HepG2 (cell line): ENCODE measurements around the gene RYR2. TPM values are rescaled to one million over a fixed set of nuclear protein-coding genes. Genes with fewer than 3 reads are reported as not detected.

ENCODE experiments used
- ATAC-seq: fragments of 200-7000 bp; cut with Tn5 transposase; 3 replicates; pipeline ENCODE4 v1.9.1; 2020; ENCODE audit warnings: mild to moderate bottlenecking, moderate library complexity
- BruUV-seq: library from RNA; stranded (reverse); fragments of 400-500 nt; replicated peaks from 2 replicates; lab custom pipeline; 2021; lab: Mats Ljungman, UMichigan
- CTCF ChIA-PET: fragments of 300-600 bp; formaldehyde crosslinking; extraction: SDS; loops from one replicate; lab custom pipeline; 2021; ENCODE audit warnings: low total read pairs, inconsistent platforms, low intra/inter-chr PET ratio; lab: Yijun Ruan, JAX
- POLR2A ChIA-PET: fragments of 350-600 bp; sonication (Branson Sonifier 250); formaldehyde crosslinking; loops from one replicate; lab custom pipeline; 2020; ENCODE audit warnings: antibody characterized with exemption, inconsistent platforms; lab: Yijun Ruan, JAX
- DNase-seq: peaks from one replicate; pipeline ENCODE4 v3.0.0-alpha.2; 2015; ENCODE audit warnings: low spot score
- FAIRE-seq: peaks from 3 replicates; lab custom pipeline; 2011; peaks lifted over from hg19 to GRCh38; lab: Jason Lieb, UNC
- H2AFZ ChIP-seq: one replicate; pipeline ENCODE4 v1.6.1; 2011; ENCODE audit warnings: low read length, inconsistent platforms
- H3K27ac ChIP-seq: fragments of 300-600 bp; 3 replicates; pipeline ENCODE4 v1.8.0; 2011; ENCODE audit warnings: mixed run types, mild to moderate bottlenecking, mixed read lengths, low read length, inconsistent platforms; ENCODE audit not compliant: insufficient read depth; ENCODE audit errors: extremely low read length
- H3K27me3 ChIP-seq, 2 experiments: fragments of 200-600 bp in 1 of 2; 2 replicates in 1 of 2; 3 replicates in 1 of 2; pipeline versions ENCODE4 v1.6.0 to v1.8.0; 2011; ENCODE audit warnings: low read length in 2 of 2, mild to moderate bottlenecking in 2 of 2, moderate library complexity in 2 of 2, inconsistent platforms in 1 of 2; ENCODE audit not compliant: insufficient read depth in 2 of 2, control insufficient read depth in 1 of 2
- H3K36me3 ChIP-seq, 2 experiments: fragments of 200-600 bp in 1 of 2; replicated peaks in 1 of 2; 2 replicates in 1 of 2; 3 replicates in 1 of 2; pipeline versions ENCODE4 v1.5.1 to v1.8.0; 2011; ENCODE audit warnings: low read length in 2 of 2, inconsistent platforms in 1 of 2; ENCODE audit not compliant: insufficient read depth in 2 of 2, control insufficient read depth in 1 of 2
- H3K4me1 ChIP-seq: 2 replicates; pipeline ENCODE4 v1.5.1; 2012; ENCODE audit warnings: low read length, inconsistent platforms; ENCODE audit not compliant: insufficient read depth
- H3K4me2 ChIP-seq: 2 replicates; pipeline ENCODE4 v1.6.0; 2011; ENCODE audit warnings: low read depth, low read length, inconsistent platforms
- H3K4me3 ChIP-seq, 3 experiments: fragments of 200-600 bp in 1 of 3; sonication (generic), shearing (Covaris generic) in 1 of 3; replicated peaks in 1 of 3; 2 replicates each; pipeline ENCODE4 v1.5.1; 2011 to 2016; ENCODE audit warnings: low read length in 3 of 3, inconsistent platforms in 2 of 3, low read depth in 2 of 3, mild to moderate bottlenecking in 2 of 3, control low read depth in 1 of 3, mixed read lengths in 1 of 3; ENCODE audit not compliant: insufficient read depth in 1 of 3
- H3K79me2 ChIP-seq: one replicate; pipeline ENCODE4 v1.6.1; 2011; ENCODE audit warnings: low read length, inconsistent platforms; ENCODE audit not compliant: insufficient read depth
- H3K9ac ChIP-seq: 2 replicates; pipeline ENCODE4 v1.6.0; 2011; ENCODE audit warnings: mild to moderate bottlenecking, low read depth, low read length, inconsistent platforms; ENCODE audit not compliant: insufficient read depth
- H3K9me3 ChIP-seq: 2 replicates; pipeline ENCODE4 v1.5.1; 2012; ENCODE audit warnings: mild to moderate bottlenecking, low read length
- H4K20me1 ChIP-seq: 2 replicates; pipeline ENCODE4 v1.6.0; 2011; ENCODE audit warnings: inconsistent platforms, mild to moderate bottlenecking, low read length, moderate library complexity; ENCODE audit not compliant: insufficient read depth
- ARID2 ChIP-seq: sonication (generic); formaldehyde crosslinking; IDR thresholded peaks from 2 replicates; pipeline ENCODE4 v1.8.1; 2022; ENCODE audit warnings: mild to moderate bottlenecking, missing genetic modification reagents, borderline replicate concordance
- GPBP1L1 ChIP-seq: sonication (generic); formaldehyde crosslinking; IDR thresholded peaks from 2 replicates; pipeline ENCODE4 v1.5.0; 2020; ENCODE audit warnings: mild to moderate bottlenecking, missing genetic modification reagents
- HOMEZ ChIP-seq: IDR thresholded peaks from 2 replicates; pipeline ENCODE4 v1.6.1; 2016; ENCODE audit warnings: low read depth
- HOXA3 ChIP-seq: sonication (generic); formaldehyde crosslinking; IDR thresholded peaks from 2 replicates; pipeline ENCODE4 v1.5.0; 2020; ENCODE audit warnings: missing genetic modification reagents
- HOXA9 ChIP-seq: sonication (generic); formaldehyde crosslinking; IDR thresholded peaks from 2 replicates; pipeline ENCODE4 v1.8.1; 2022; ENCODE audit warnings: missing genetic modification reagents, mild to moderate bottlenecking, moderate library complexity, borderline replicate concordance
- LRRFIP1 ChIP-seq: sonication (generic); formaldehyde crosslinking; conservative IDR thresholded peaks from 2 replicates; pipeline ENCODE4 v1.4.0; 2020; ENCODE audit warnings: missing genetic modification reagents
- POLR2G ChIP-seq: fragments of 200-400 bp; formaldehyde crosslinking; IDR thresholded peaks from 2 replicates; pipeline ENCODE4 v1.6.1; 2018; ENCODE audit warnings: mild to moderate bottlenecking, low read depth, low read length, moderate library complexity
- SATB2 ChIP-seq: sonication (generic); formaldehyde crosslinking; IDR thresholded peaks from 2 replicates; pipeline ENCODE4 v1.5.0; 2020; ENCODE audit warnings: missing genetic modification reagents
- ZFP36L1 ChIP-seq: sonication (generic); formaldehyde crosslinking; IDR thresholded peaks from 2 replicates; pipeline ENCODE4 v1.8.0; 2022; ENCODE audit warnings: mild to moderate bottlenecking, missing genetic modification reagents, moderate library complexity
- ZFYVE20 ChIP-seq: sonication (generic); formaldehyde crosslinking; IDR thresholded peaks from 2 replicates; pipeline ENCODE4 v1.8.0; 2023; ENCODE audit warnings: low read depth, mild to moderate bottlenecking, moderate library complexity, missing genetic modification reagents, borderline replicate concordance
- ZNF329 ChIP-seq: sonication (generic); formaldehyde crosslinking; IDR thresholded peaks from 2 replicates; pipeline ENCODE4 v1.9.0; 2021; ENCODE audit warnings: low read depth, mild to moderate bottlenecking, missing genetic modification reagents
- ZNF607 ChIP-seq: sonication (generic); formaldehyde crosslinking; IDR thresholded peaks from 2 replicates; pipeline ENCODE4 v1.5.1; 2020; ENCODE audit warnings: missing genetic modification reagents, mild to moderate bottlenecking, borderline replicate concordance
- ZNF768 ChIP-seq: sonication (generic); formaldehyde crosslinking; IDR thresholded peaks from 2 replicates; pipeline ENCODE4 v1.4.0; 2020; ENCODE audit warnings: missing genetic modification reagents
- ZXDC ChIP-seq: sonication (generic); formaldehyde crosslinking; IDR thresholded peaks from 2 replicates; pipeline ENCODE4 v1.5.0; 2020; ENCODE audit warnings: mild to moderate bottlenecking, missing genetic modification reagents
- WGBS: methylation state at CpG from one replicate; pipeline ENCODE4 v1.1.6; 2017; ENCODE audit warnings: low lambda C conversion rate; 5-methylcytosine and 5-hydroxymethylcytosine counted together
- in situ Hi-C: cut with HindIII; loops from 2 replicates; pipeline ENCODE4 v1.10.0; 2017; ENCODE audit warnings: low pct_unique_long_range_greater_than_20kb; ENCODE audit not compliant: extremely low pct_ligation_motif_present
- intact Hi-C: fragments of 100-400 bp; cut with micrococcal nuclease; formaldehyde crosslinking; loops from one replicate; pipeline ENCODE4 v1.10.0; 2022; ENCODE audit not compliant: unreplicated experiment
- polyA plus RNA-seq, 8 experiments: library from polyadenylated mRNA; depleted of rRNA in 3 of 8; stranded (reverse) in 7 of 8; unstranded in 1 of 8; fragments of >200 nt; fragmentation: Illumina TruSeq in 4 of 8; extraction: Trizol in 4 of 8; gene quantifications; 2 replicates each; pipeline versions ENCODE4 v1.2.1 to v1.2.3, GENCODE V29; 2011 to 2016; ENCODE audit warnings: low read depth in 4 of 8, missing spikeins in 1 of 8, mixed read lengths in 1 of 8; ENCODE audit not compliant: insufficient read depth in 1 of 8
- total RNA-seq, 5 experiments: library from RNA; depleted of rRNA; stranded (reverse); fragments of >200 nt; fragmentation: Illumina TruSeq; extraction: Trizol; gene quantifications; 2 replicates each; pipeline ENCODE4 v1.2.3, GENCODE V29; 2016; ENCODE audit warnings: low read depth in 1 of 5

Gene RYR2
- total and polyA plus RNA-seq, 2 of the 13 experiments (the other 11 are each of a cell fraction or from before 2014, with no cell fraction given) = not detected

- H2AFZ ChIP-seq = no peak overlapping the region
- DNase-seq = no peak
- WGBS = 26% methylated on average over 4 of the region's 5 CpGs
- no peaks in the 10 kb centered on the region for H3K36me3 ChIP-seq
- in situ Hi-C loops = no loop called here
- H3K79me2 ChIP-seq = no peaks in the 10 kb centered on the region
- no peak overlapping the region for H3K4me3 ChIP-seq
- BruUV-seq = no TSS peak
- no peaks in the 10 kb centered on the region for H4K20me1 ChIP-seq
- no peaks in the 10 kb centered on the region for H3K27me3 ChIP-seq
- intact Hi-C loops = no loop called here
- no peak for FAIRE-seq
- ChIA-PET POLR2A (no interaction called here), CTCF (no interaction called here)
- TF ChIP-seq ZNF329 (CRISPR knock-in tag) (no peak), SATB2 (CRISPR knock-in tag) (no peak), LRRFIP1 (CRISPR knock-in tag) (no peak), ZNF768 (CRISPR knock-in tag) (no peak), GPBP1L1 (no peak), ZFYVE20 (no peak), ZXDC (no peak), HOXA3 (no peak), ARID2 (no peak), HOXA9 (CRISPR knock-in tag) (no peak), POLR2G (no peak), ZNF607 (CRISPR knock-in tag) (no peak), ZFP36L1 (CRISPR knock-in tag) (no peak), HOMEZ (CRISPR knock-in tag) (no peak)
- H3K9me3 ChIP-seq = no peaks in the 10 kb centered on the region
- H3K27ac ChIP-seq = no peak overlapping the region
- ATAC-seq = no peak
- H3K4me1 ChIP-seq = no peaks in the 10 kb centered on the region
- H3K4me2 ChIP-seq = no peak overlapping the region
- no peak overlapping the region for H3K9ac ChIP-seq
Observed at GRCh38 chr1:237717106-237717505, 675.1 kb downstream of the RYR2 start.
